Measurements from ENCODE around the gene ISOC2.
"Not testable (repeated sequence)": the region's sequence is repeated elsewhere in the genome, so short reads cannot be mapped to it uniquely, and the experiment has no call there.

ISOC2 gene

DNA sequence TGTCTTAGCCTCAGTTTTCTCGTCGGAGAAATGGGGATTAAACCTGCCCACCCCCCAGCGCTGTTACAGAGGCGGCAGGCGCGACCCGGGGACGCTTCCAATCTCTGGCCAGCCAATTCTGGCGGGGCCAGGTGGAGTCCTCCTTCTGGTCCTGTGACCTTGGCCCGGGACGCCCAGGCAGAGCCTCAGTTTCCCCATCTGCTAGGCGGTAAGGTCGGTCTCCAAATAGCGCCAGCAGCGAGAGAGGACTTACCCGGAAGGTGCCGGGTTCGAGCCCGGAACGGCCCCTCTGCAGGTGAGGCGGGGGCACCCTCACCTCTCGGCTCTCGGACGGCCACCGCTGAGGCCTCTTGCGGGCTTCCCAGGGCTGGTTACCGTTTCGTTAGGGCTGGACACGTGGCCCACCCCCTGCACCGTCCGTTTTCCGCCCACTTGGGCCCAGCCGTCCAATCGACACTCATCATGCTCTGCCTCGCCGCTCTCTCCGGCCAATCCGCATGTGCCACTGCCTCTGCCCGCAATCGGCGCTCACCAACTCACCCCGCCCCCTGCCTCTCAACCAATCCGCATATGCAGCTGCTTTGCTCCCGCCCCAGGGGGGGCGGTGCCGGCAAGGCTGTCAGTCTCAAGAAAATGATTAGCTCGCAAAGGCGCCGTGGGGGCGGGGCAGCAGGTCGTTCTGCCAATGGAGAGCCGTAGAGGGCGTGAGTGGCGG lies at the start of gene ISOC2:
TSS of gene ISOC2 (minus strand) at position 384 of the 715 bp plus-strand sequence. CDS start 5,156 bp downstream, outside the sequence.
- DNase-seq, result peak; percentile 100

GRCh38 chr19:55508120-55508519 lies 46.7 kb upstream of the ISOC2 start:
- no peak for DNase-seq

GRCh38 chr19:55504981-55505380 lies 43.5 kb upstream of the ISOC2 start:
- no peak for DNase-seq

DNA sequence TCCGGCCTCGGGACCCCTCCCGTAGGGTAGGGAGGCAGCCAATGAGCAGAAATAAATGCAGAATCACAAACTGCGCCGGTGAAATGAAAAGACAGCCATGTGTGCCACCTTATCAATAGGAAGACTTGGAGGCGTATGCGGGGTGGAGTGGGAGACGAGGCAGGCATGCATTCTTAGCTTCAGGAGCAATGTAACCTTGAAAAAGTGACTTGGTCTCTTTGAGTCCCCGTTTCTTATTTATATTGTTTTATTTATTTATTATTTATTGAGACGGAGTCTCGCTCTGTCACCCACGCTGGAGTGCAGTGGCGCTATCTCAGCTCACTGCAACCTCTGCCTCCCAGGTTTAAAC lies 42.8 kb upstream of the ISOC2 start:
- DNase-seq, result no peak

- peak; percentile 92 to 93 for DNase-seq
Observed at GRCh38 chr19:55503502-55504251, 42.2 kb upstream of the ISOC2 start.

- no peak for DNase-seq
Observed at GRCh38 chr19:55503157-55503501, 41.7 kb upstream of the ISOC2 start.

- DNase-seq, result no peak
Observed at GRCh38 chr19:55502197-55502952, 40.9 kb upstream of the ISOC2 start.

- no peak for DNase-seq
Observed at GRCh38 chr19:55500368-55500952, 39.0 kb upstream of the ISOC2 start.

GRCh38 chr19:55498246-55498840 lies 36.9 kb upstream of the ISOC2 start:
- no peak for DNase-seq

DNA sequence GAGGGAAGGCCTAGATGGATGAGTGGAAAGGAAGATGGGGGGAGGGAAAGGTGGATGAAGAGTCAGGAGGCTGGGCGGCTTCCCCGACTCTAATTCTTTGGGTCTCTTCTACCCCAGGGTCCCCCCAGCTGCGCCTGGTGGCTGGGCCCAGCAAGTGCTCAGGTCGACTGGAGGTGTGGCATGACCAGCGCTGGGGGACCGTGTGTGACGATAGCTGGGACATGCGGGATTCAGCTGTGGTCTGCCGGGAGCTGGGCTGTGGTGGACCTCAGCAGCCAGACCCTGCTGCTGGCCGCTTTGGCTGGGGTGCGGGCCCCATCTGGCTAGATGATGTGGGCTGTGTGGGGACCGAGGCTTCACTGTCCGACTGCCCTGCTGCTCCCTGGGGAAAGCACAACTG lies 36.3 kb upstream of the ISOC2 start:
- no peak for DNase-seq

- not testable (repeated sequence) for DNase-seq
Observed at GRCh38 chr19:55496820-55497219, 35.4 kb upstream of the ISOC2 start.

DNA sequence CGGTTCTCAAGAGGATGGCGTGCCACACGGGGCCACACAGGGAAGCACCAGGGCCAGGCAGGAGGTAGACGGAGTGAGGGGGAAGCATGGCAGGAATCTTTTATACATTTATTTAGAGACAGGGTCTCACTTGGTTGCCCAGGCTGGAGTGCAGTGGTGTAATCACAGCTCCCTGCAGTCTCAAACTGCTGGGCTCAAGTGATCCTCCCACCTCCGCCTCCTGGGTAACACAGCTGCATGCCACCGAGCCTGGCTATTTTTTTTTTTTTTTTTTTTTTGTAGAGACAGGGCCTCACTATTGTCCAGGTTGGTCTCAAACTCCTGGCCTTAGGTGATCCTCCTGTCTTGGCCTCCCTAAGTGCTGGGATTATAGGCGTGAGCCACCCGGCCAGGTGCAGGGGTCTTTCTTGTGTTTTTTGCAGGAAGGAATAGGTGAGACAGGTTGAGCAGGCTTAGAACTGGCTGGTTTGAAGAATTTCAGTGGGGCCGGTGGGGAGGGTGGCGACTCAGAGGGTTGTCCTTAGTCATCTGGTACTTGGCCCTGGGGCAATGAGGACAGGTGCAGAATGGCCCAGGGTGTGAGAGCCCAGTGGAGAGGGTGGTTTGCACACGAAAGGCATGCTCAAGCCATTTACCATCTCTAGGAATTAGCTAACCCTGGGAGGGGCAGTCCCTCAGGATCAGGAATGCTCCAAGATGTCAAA lies 34.4 kb upstream of the ISOC2 start:
- DNase-seq, result no peak

- DNase-seq, result no peak
Observed at GRCh38 chr19:55494172-55494761, 32.8 kb upstream of the ISOC2 start.

GRCh38 chr19:55493645-55494171 lies 32.3 kb upstream of the ISOC2 start:
- no peak for DNase-seq

DNA sequence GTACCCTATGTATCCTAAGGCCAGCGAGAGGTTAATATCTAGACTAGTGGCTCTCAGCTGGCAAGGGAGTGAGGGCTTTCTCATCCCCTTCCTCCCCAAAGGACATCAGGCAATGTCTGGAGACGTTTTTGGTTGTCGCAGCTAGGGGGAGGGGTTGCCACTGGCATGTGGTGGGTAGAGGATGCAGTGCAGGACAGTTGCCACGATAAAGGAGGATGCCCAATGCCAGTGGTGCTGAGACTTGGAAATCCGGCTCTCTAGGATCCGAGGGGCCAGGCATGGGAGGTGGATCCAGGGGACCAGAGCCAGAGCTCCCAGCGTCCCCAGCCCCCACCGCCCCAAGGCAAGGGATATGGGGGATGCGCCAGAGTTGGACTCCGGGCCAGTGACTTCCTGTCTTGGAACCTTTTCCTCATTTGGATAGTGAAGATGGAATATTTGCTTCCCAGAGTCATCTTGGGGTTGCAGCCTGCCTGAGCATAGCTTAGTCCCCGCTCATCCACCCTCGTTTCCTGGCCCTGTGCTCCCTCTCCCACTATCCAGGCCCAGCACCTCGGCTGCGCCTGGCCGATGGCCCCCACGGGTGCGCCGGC lies 31.7 kb upstream of the ISOC2 start:
- DNase-seq, result no peak

DNA sequence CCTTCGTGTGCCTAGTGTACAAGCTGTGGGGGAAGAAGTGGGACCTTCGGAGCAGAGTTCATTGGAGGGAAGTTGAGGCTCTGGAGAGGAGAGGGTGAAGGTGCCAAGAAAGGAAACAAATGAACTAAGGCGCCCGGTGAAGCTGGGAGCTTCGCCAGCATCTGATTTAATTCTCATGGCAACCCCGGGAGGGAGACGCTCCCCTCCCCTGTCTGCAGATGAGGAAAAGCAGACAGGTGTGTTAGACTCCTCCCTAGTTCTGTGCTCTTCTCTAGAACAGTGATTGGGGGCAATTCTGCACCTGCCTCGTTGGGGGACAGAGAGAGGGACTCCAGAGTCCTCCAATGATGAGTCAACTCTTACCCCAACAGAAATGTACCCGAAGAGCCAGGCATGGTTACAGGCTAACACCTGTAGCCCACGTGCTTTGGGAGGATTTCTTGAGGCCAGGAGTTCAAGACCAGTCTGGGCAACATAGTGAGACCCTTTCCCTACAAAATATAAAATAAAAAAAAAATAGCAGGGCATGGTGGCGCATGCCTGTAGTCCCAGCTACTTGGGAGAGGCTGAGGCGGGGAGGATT lies 31.0 kb upstream of the ISOC2 start:
- DNase-seq, result no peak

DNA sequence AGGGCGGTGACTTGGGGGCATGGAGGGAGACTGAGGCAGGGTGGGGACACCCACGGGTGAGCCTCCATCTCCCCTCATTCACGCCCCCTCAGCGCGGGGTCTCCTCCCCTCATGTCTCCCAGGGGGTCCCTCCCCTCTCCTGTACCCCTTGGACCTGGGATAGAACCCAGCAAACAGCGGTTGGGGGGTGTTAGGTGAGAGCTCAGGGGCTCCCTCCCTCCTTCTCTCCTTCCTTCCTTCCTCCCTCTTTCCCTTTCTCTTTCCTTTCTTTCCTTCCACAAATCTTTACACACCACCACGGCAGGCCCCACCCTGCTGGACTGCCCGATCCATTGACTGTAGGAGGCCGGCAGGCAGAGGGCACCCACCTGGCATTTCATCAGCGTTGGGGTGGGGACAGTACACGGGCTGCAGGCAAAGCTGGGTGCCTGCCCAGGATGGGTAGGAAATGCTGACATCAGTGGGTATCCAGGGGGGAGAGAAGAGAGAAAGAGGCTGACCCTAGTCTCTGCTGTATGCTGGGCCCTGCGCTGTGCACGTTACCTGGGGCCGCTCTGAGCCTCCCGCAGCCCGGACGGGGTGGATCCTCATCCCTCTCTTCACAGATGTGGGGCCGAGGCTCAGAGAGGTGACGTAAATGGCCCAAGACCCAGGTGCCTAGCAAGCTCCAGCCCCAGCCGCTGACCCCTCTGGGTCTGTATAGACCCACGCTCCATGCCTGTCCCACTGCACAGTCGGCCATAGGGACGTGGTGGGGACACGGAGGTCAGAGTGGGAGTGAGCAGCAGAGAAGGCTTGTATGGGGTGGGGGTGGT lies 30.3 kb upstream of the ISOC2 start:
- no peak for DNase-seq

DNA sequence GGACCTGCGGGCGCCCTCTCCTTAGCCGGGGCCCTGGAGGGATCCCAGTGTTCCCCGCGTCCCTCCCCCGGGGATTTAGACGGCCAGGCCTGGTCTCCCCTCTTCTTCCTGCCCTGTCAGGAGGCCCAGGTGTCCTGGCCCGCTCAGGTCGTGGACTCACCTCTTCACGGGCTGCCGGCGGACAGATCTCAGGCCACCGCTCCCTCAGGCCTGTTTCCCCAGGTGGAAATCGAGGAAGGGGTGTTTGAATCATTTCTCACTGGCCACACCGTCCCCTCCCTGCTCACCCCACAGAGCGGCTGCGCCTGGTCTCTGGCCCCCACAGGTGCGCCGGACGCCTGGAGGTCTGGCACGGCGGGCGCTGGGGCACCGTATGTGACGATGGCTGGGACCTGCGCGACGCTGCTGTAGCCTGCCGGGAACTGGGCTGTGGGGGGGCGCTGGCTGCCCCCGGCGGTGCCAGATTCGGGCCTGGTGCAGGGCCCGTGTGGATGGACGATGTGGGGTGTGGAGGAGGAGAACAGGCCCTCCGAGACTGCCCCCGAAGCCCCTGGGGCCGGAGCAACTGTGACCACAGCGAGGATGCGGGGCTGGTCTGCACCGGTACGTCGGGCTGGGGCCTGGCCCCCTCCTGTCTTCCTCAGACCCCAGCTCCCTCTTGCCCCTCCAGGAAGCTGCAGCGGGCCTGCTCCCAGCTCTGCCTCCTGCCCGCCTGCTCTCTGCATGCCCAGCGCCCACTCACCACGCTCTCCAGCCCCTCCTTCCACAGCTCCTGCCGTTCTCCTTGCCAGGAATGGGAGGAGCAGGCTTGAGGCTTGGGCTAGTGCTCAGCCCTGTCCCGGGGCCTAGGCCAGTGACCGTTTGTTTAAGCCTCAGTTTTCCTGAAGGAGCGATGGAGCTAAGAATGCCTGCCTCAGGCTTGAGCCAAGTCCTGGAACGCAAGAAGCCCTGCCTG lies 29.3 kb upstream of the ISOC2 start:
- DNase-seq, result no peak
